Lung (tissue), 12 donors: Measurements from ENCODE around the gene NCOA1. TPM values are rescaled to one million over a fixed set of nuclear protein-coding genes. Genes with fewer than 3 reads are reported as not detected.

Source experiments
- ATAC-seq: fragments of 200-7000 bp; cut with Tn5 transposase; one replicate; pipeline ENCODE4 v1.9.1; 2020; ENCODE audit warnings: moderate number of reproducible peaks; ENCODE audit not compliant: insufficient read depth, low FRiP score
- DNase-seq, 3 donors: peaks; one replicate each; pipeline ENCODE4 v3.0.0-alpha.2; 2013 to 2017
- H3K27ac ChIP-seq, 2 donors: one replicate each; pipeline ENCODE4 v1.5.1; 2013; ENCODE audit warnings: mild to moderate bottlenecking in 2 of 2, moderate library complexity in 2 of 2, control low read depth in 1 of 2, inconsistent platforms in 1 of 2, low read depth in 1 of 2, low read length in 1 of 2
- H3K27me3 ChIP-seq, 3 donors: one replicate each; pipeline ENCODE4 v1.5.1; 2013; ENCODE audit warnings: low read length in 2 of 3; ENCODE audit not compliant: control insufficient read depth in 3 of 3, insufficient read depth in 3 of 3
- H3K36me3 ChIP-seq, 4 donors: one replicate each; pipeline ENCODE4 v1.5.1; 2013; ENCODE audit warnings: low read length in 4 of 4, mild to moderate bottlenecking in 1 of 4, moderate library complexity in 1 of 4; ENCODE audit not compliant: control insufficient read depth in 4 of 4, insufficient read depth in 4 of 4
- H3K4me1 ChIP-seq, 5 donors: one replicate each; pipeline ENCODE4 v1.5.1; 2013; ENCODE audit warnings: low read length in 5 of 5, mild to moderate bottlenecking in 2 of 5, moderate library complexity in 1 of 5; ENCODE audit not compliant: control insufficient read depth in 5 of 5, insufficient read depth in 5 of 5
- H3K4me3 ChIP-seq: one replicate; pipeline ENCODE4 v1.5.1; 2013; ENCODE audit warnings: mild to moderate bottlenecking, control low read depth, moderate library complexity
- H3K9ac ChIP-seq, 2 donors: one replicate each; pipeline ENCODE4 v1.5.1; 2013; ENCODE audit warnings: low read length in 2 of 2, control low read depth in 1 of 2; ENCODE audit not compliant: insufficient read depth in 1 of 2
- H3K9me3 ChIP-seq, 4 donors: one replicate each; pipeline ENCODE4 v1.5.1; 2013; ENCODE audit warnings: low read length in 3 of 4, mild to moderate bottlenecking in 1 of 4, moderate library complexity in 1 of 4; ENCODE audit not compliant: control insufficient read depth in 4 of 4, insufficient read depth in 3 of 4
- CTCF ChIP-seq: IDR thresholded peaks from 2 replicates; pipeline ENCODE4 v1.5.1; 2012; ENCODE audit warnings: mild to moderate bottlenecking; ENCODE audit errors: control extremely low read depth, extremely low read depth
- WGBS, 2 donors: extraction: QIAGEN DNeasy Blood & Tissue Kit; methylation state at CpG; one replicate each; pipeline ENCODE4 v1.1.7; 2013; 5-methylcytosine and 5-hydroxymethylcytosine counted together
- polyA plus RNA-seq, 2 donors: library from polyadenylated mRNA; stranded (reverse); fragments of 200-250 nt; gene quantifications; one replicate each; pipeline ENCODE4 v1.2.1, GENCODE V29; 2013
- total RNA-seq, 2 donors: library from RNA; depleted of rRNA in 1 of 2; stranded (reverse); fragments of >200 nt in 1 of 2; gene quantifications; one replicate each; pipeline ENCODE4 v1.2.1, GENCODE V29; 2014 to 2021
- donor health status: control.
- donor health status: control.
- donor health status: Bipolar disorder and iron deficiency.
- donor health status: healthy.
- donor health status: DM: yes; HTN: yes; CAD: no.

Gene NCOA1
- total and polyA plus RNA-seq, 4 donors: 8.3 to 123 (median 27.3) TPM

GRCh38 chr2:24586955-24587354 lies 95.9 kb downstream of the NCOA1 start:
- DNase-seq (no peak), ATAC-seq (no peak)
- no peaks in the 10 kb centered on the region for H3K4me1 ChIP-seq
- no peak overlapping the region for H3K27ac ChIP-seq
- no peak overlapping the region for H3K4me3 ChIP-seq
- H3K27me3 ChIP-seq: no peaks in the 10 kb centered on the region
- H3K9me3 ChIP-seq: no peaks in the 10 kb centered on the region
- H3K36me3 ChIP-seq: peaks cover 0 to 7% (median 2%) of the 10 kb centered on the region in 4 donors
- no peak for TF ChIP-seq CTCF
- 67 to 76% methylated on average over 3 of the region's 3 CpGs for WGBS, 2 donors
- H3K9ac ChIP-seq: no peak overlapping the region

GRCh38 chr2:24588294-24588693 lies 97.2 kb downstream of the NCOA1 start:
- Histone ChIP-seq H3K4me3 (no peak overlapping the region), H3K27ac (no peak overlapping the region), H3K9me3 (no peaks in the 10 kb centered on the region), H3K4me1 (no peaks in the 10 kb centered on the region), H3K36me3 (peaks cover 0 to 7% (median 2%) of the 10 kb centered on the region in 4 donors), H3K27me3 (no peaks in the 10 kb centered on the region), H3K9ac (no peak overlapping the region)
- no peak for TF ChIP-seq CTCF
- 91 to 96% methylated on average over 5 of the region's 5 CpGs for WGBS, 2 donors
- DNase-seq (no peak), ATAC-seq (no peak)

- Histone ChIP-seq H3K27ac (no peak overlapping the region), H3K27me3 (no peaks in the 10 kb centered on the region), H3K9ac (no peak overlapping the region), H3K36me3 (peaks cover 0 to 4% (median 1%) of the 10 kb centered on the region in 4 donors), H3K9me3 (no peaks in the 10 kb centered on the region), H3K4me3 (no peak overlapping the region), H3K4me1 (no peaks in the 10 kb centered on the region)
- ATAC-seq (no peak), DNase-seq (no peak)
- no peak for TF ChIP-seq CTCF
- WGBS, 2 donors: 93 to 96% methylated on average over 3 of the region's 3 CpGs
Measured at GRCh38 chr2:24592441-24593100, 101.5 kb downstream of the NCOA1 start.

GRCh38 chr2:24594283-24594682 lies 103.2 kb downstream of the NCOA1 start:
- ATAC-seq: no peak
- WGBS, 2 donors: 91 to 92% methylated on average over 2 of the region's 2 CpGs
- H3K4me1 ChIP-seq: no peaks in the 10 kb centered on the region
- no peak overlapping the region for H3K9ac ChIP-seq
- DNase-seq: no peak
- no peaks in the 10 kb centered on the region for H3K27me3 ChIP-seq
- H3K9me3 ChIP-seq: no peaks in the 10 kb centered on the region
- no peak overlapping the region for H3K4me3 ChIP-seq
- TF ChIP-seq CTCF: no peak
- no peaks in the 10 kb centered on the region for H3K36me3 ChIP-seq
- no peak overlapping the region for H3K27ac ChIP-seq
